NCI-H1417 (cell line): ENCODE results near the gene TMEM41A.
"Not testable (repeated sequence)": the region's sequence is repeated elsewhere in the genome, so short reads cannot be mapped to it uniquely, and the experiment has no call there.

Experiments
- DNase-seq, 3 experiments: peaks; one replicate each; lab custom pipeline; 2025; lab: John Stamatoyannopoulos, UW

Gene TMEM41A

DNA sequence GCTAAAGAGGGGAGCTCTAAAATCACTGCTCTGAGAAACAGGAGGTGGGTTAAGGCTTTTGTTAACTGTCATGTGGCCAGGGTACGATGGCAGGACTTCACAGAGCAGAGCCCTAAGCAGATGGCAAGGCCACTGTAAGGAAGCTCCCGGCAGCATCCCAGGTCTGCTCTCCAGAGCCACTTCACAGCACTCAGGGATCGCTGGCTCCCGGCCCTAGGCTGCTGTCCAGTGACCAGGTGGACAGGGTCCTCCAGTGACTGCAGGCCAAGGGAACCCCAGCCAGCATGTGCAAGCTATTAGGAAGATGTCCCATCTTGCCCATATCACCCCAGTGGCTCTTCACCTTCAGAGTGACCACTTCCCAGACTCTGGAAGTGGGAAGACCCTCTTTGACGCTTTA is 10.4 kb downstream of the TMEM41A start:
- no peak for DNase-seq

DNA sequence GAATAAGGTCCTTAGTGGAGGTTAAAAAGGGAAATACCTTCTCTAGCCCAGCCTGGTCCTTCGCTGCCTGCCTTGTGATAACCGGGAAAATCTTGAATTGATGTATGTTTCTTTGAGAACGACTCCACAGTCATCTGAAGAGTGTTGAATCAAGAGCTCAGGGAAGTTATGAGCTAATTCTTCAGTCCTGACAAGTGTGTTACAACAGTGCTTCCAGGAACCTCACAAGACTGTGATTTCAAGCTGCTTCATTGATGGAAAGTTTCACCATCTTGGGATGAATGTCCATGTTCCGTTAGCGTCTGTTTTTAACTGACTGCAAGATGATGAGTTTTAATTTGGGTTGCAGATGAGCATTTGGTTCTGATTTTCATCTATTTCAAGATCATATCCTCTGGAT is 12.4 kb downstream of the TMEM41A start:
- DNase-seq = no peak

DNA sequence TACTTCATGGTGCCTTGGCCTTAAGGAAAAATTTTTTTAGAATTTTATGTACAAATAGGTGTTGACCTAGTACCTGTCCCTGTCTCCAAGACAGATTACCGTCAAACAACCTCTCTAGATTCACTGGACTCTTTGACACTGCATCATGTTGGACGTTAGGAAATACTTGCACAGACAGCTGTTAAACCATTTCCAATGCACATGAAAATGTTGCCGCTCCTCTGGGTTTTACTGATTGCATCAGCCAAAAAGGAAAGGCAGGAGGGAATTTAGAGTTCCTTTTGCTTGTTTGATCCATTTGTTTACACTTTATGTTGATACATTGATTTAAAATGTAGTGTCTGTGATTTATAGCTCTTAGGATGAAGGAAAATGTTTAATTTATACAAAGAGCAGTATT is 14.5 kb downstream of the TMEM41A start:
- no peak for DNase-seq

DNA sequence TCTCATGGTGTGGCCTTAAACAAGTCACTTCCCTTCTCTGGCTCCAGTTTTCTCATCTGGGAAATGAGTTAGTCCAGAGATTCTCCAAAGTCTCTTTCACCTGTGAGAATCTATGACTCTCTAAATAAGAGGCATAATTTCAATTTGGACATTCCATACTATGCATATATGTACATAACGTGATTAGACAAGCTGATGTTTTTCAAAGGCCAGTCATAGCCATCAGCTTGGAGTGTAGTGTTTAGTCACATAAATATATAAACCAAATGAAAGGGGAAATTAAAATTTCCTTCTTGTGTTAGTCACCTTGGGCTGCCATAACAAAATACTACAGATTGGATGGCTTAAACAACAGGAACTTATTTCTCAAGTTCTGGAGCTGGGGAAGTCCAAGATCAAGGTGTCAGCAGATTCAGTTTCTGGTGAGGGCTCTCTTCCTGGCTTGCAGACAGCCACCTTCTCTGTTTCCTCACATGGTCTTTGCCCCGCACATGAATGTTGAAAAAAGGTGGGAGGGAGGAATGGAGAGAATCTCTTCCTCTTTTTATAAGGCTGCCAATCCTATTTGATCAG is 19.4 kb downstream of the TMEM41A start:
- DNase-seq = no peak

DNA sequence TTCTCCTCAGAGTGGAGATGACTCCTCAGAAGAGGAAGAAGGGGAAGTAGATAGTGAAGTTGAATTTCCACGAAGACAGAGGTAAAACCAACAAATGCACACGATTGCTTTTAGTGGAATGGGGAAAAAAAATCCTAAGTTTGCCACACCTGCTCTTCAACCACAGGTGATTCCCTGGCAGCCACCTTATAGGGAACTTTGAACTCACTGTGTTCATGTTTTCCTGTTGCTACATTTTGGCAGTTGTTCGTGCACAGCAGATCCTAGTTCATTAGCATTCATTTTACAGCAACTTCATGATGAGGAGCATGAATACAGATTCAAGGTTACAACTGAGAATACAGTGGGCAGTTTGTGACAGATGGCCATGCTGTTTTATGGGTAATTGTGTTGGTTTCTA is 21.5 kb downstream of the TMEM41A start:
- no peak for DNase-seq

DNA sequence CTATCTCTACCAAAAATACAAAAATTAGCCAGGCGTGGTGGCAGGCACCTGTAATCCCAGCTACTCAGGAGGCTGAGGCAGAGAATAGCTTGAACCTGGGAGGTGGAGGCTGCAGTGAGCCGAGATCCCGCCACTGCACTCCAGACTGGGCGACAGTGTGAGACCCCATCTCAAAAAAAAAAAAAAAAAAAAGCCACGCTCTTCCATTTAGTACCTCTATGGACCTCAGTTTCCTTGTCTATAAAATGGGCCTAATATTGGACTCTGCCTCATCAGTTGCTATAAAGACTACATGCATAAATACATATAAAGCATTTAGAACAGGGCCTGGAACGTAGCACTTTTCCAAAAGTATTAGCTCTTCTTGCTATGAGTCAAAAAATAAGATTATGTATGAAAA is 23.9 kb downstream of the TMEM41A start:
- DNase-seq = not testable (repeated sequence)

DNA sequence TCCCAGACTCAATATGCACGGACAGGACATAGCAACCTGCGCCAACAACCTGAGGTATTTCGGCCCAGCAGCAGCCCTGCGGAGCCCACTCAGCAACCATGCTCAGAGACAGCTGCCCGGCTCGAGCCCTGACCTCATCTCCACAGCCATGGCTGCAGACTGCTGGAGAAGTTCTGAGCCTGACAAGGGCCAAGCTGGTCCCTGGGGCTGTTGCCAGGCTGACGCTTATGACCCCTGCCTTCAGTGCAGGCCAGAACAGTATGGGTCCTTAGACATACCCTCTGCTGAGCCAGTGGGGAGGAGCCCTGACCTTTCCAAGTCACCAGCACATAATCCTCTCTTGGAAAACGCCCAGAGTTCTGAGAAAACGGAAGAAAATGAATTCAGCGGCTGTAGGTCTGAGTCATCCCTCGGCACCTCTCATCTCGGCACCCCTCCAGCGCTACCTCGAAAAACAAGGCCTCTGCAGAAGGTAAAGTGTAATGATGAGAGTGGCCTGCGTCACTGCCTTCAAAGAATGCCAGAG is 25.5 kb downstream of the TMEM41A start:
- no peak for DNase-seq

DNA sequence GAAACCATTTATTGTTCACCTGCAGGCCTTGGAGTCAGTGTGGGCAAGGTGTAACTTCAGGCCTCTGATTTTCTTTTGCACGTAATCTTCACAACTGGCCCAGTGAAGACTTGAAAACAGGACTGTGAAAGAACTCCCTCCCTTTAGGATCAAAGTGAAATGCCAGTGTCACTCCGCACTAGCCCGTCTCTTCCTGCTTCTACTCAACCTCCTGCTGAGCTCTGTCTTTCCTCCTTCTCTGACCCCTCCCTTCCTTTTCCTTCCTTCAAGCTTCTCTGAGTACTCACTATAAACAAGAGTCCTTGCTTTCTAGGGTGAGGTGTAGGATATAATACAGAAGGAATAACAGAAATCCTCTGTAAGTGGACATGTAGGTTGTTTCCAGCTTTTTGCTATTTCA is 28.5 kb downstream of the TMEM41A start:
- no peak for DNase-seq

DNA sequence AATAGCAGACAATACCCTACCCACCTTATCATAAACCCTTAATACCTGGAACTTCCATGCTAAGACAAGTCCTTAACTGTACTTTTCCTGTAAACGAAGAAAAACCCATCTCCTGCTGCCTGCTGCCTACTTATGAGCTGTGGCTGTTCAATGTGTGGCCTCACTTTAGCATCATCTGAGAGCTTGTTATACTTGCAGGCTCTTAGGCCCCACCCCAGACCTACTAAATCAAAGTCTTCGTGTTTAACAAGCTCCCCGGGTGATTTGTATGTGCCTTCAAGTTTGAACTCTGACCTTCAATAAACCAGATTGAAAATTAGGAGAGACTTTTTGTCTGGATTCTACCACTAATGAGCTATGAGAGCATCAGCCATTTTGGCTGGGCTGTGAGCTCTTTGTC is 29.3 kb downstream of the TMEM41A start:
- no peak for DNase-seq

DNA sequence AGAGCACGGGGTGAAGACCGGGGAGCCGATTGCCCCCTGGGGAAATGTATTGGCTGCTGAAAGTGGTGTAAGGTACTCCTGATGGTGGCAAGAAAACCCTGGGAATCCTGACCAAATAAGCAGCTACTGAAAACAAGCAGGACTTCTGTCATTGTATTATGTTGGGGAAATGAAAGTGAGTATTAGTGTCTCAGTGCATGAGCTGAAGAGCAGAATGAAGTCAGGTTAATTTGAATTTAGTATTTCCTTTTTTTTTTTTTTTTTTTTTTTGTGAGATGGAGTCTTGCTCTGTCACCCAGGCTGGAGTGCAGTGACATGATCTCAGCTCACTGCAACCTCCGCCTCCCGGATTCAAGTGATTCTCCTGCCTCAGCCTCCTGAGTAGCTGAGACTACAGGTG is 32.7 kb downstream of the TMEM41A start:
- DNase-seq = not testable (repeated sequence)

DNA sequence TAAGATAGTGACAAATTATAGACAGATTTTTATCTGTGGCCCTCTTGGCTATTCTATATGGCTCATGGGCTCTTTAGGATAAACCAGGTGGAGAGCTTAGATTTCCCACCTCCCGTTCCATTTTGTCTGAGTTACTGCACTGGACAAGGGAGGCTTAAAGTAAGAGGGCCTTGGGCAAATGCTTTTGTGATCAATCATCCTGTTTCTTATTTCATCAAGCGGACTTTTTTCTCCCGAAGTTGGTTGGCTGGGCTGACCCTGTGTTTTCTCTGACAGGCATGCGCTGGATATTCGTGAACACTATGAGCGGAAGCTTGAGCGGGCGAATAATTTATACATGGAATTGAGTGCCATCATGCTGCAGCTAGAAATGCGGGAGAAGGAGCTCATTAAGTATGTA is 33.4 kb downstream of the TMEM41A start:
- DNase-seq = no peak

DNA sequence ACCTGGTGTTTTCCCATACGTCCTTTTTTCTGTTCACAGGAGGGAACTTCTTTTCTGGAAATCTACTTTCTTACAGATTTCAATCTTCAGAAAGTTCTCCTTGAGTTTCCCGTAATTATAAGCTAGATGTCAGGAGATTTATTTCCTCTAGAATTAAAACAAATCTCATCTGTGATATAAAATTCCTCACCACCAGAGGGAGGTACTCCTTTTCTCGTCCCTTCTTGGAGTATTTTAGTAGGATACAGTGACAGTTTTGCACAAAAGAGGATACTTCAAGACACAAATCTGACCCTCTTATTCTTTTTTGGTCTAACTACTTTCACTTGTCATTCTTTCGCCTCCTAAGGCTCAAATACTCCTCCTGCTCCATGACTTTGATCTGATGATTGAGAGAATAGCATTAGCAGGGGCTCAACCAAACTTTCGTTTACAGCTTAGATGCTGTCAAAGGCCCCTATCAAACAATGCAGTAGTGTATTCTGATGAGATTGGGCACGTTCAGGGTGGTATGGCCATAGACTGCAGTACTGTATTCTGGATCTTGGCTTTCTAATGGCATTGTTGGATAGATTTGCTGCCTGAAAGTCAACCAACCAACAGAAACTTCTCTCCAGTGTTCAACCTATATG is 38.0 kb downstream of the TMEM41A start:
- peak in 1 of 3 experiments; percentile 24 for DNase-seq

DNA sequence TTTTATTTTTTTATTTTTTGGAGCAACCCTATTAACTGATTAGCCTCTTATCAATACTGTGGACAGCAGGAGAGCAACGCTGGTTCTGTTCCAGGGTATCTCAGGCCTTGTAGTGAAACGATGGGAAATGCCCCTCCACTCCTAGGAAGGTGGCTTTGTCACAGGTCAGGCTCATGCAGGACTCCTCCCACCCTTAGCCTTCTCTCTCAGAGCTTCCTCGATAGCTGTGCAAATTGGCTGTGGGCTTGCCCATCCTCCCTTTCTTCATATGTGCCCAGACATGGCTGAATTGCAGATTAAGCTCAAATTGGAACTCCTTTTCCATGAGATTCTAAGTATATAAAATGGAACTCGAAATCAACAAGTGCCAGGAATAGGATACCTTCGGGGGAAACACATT is 38.5 kb downstream of the TMEM41A start:
- DNase-seq = no peak

DNA sequence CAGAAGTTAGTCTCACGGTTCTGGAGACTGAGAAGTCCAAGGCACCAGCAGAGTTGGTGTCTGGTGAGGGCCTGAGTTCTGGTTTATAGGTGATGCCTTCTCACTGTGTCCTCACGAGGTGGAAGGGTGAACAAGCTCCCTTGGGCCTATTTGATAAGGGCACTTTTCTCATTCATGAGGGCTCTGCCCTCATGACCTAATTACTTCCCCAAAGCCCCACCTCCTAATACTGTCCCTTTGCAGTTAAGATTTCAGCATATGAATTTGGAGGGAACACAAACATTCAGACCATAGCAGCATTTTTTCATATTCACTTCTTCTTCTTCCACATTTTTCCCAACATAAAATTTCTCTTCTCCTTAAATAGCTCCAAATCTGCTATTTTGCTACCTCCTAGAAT is 41.5 kb downstream of the TMEM41A start:
- no peak for DNase-seq

DNA sequence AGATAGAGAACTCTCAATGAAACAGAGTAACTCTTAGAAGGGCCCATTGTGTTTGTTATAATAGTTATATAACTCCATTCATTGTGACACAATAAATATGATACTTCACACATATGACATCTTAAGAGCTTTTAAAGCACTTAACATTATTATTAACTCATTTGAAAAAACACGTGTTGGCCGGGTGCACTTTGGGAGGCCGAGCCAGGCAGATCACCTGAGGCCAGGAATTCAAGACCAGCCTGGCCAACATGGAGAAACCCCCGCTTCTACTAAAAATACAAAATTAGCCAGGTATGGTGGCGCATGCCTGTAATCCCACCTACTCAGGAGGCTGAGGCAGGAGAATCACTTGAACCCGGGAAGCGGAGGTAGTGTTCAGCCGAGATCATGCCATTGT is 47.4 kb downstream of the TMEM41A start:
- peak in 1 of 3 experiments; percentile 5 for DNase-seq

DNA sequence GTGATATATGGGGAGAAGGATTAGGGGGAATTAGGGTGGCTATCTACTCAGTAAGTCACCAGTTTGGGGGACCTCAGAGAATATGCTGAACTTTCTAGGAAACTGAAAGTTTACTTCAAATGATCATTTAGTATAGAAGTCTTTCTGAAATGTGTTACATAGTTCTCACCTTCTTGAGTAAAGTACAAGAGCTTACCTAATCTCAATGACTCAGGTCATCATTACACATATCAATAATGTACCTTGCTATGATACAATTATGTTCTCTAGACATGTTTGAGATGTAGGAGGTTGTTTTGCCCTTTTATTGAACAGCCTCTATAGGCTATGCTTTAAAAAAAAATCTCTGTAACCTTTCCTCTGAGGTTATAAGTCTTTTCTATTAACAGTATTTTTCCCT is 50.7 kb downstream of the TMEM41A start:
- no peak for DNase-seq

DNA sequence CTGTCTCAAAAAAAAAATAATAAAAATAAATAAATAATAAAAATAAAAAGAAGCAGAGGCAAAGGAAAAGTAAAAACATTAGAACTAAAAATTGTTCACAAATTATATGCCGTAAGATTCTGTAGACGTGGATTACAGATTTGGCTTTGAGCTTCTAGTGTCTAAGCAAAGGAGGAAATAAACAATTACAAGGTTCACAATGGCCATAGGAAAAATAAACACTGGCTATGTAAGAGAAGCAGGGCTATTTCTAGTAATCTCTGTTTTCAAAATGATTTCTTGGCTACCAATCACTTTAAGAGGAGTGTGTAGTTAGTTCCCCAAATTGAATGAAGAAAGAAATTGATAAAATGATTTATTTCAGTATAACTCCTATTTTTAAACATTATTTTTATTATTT is 54.5 kb downstream of the TMEM41A start:
- DNase-seq = peak in 1 of 3 experiments; percentile 27

DNA sequence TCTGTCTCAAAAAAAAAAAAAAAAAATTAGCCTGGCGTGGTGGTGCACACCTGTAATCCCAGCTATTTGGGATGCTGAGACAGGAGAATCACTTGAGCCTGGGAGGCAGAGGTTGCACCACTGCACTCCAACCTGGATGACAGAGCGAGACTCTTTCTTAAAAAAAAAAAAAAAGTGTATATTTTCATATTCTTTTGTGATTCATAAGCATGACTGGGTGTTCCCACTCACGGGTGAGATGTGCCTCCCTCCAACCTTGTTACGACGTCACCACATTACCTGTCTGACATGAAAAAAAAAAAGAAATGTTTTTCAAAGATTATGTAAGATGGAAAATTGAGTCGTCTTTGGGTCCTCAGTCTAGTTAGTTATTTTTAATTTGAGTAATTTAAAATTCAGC is 56.8 kb downstream of the TMEM41A start:
- DNase-seq = no peak

DNA sequence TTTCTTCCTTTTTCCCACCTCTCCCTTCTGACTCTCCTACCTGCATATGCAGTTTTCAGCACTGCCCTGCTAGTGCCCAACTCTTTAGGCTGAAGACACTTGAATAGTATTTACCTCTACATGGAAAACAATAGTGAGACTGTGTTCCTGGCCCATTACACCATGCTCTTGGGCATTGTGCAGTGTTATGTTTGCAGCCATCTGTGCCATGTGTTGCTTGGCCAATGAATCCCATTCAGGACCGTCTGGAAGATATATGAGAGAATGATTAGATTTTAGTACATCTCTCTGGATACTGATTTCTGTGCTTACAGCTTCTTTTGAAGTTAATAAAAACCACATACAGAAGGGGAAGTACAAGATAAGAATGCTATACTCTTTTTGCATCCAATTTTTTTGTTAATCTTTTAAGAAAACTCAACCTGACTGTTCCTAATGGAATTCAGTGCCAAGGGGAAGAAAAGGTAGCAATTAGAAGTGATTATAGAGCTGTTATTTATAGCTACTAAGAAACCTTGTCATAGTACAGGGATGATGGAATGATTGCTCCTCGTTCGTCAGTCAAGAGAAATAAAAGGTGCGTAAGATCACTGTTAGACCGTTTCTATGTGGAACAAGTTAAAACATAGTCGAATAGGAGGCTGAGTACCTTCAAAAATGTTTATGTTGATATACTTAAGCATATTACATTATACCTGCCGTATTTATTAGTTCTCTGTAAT is 58.9 kb downstream of the TMEM41A start:
- DNase-seq = peak in 2 of 3 experiments; percentile 12 to 55
